Activated CD8-positive, alpha-beta T cell treated with anti-CD3 and anti-CD28 coated beads, Interleukin-2, amount 10 ng/mL, durations not matched to agents 7 days and 5 days (primary cell): ENCODE measurements around the gene MALL. TPM values are rescaled to one million over a fixed set of nuclear protein-coding genes. Genes with fewer than 3 reads are reported as not detected.

ENCODE experiments used
- microRNA-seq: library from miRNA; unstranded; fragments of <30 nt; microRNA quantifications from one replicate; pipeline ENCODE4 v1.2.0, GENCODE V29; 2022
- total RNA-seq, 2 experiments: library from RNA; stranded (reverse); gene quantifications; one replicate each; pipeline ENCODE4 v1.2.3, GENCODE V29; 2021

MALL gene
- total RNA-seq, 2 experiments from 2014 or later, result not detected

Small RNA genes lying within 50 kb of the gene (microRNA-seq; reads per million reads assigned to microRNA genes)
- not detected for gene MIR4267
- gene MIR4436B1, result not detected

Other genes with a start within 250 kb of the MALL start
- under 1 TPM; 0.74 to 0.97 TPM for gene LIMS3, start 217.1 kb downstream of the MALL start, total RNA-seq
- gene NPHP1, start 89.2 kb upstream of the MALL start, total RNA-seq, result under 1 TPM; 0.42 to 0.60 TPM
- 10 to 100 TPM; 44.7 to 48.2 TPM for gene MTLN, start 96.7 kb upstream of the MALL start, total RNA-seq